ENCODE measurements around the gene JAG2. TPM values are rescaled to one million over a fixed set of nuclear protein-coding genes. Genes with fewer than 3 reads are reported as not detected.

JAG2 gene
- total RNA-seq, 1 donor from 2014 or later: 26.1 TPM

Small RNA genes lying within 50 kb of the gene (microRNA-seq; reads per million reads assigned to microRNA genes)
- not detected for gene MIR6765

Other genes with a start within 250 kb of the JAG2 start
- 0.44 TPM for gene PLD4, start 243.9 kb downstream of the JAG2 start, total RNA-seq
- 2.5 TPM for gene AHNAK2, start 190.4 kb downstream of the JAG2 start, total RNA-seq
- gene CLBA1, start 183.0 kb downstream of the JAG2 start, total RNA-seq: 2.4 TPM
- 2.0 TPM for gene CDCA4, start 147.7 kb downstream of the JAG2 start, total RNA-seq
- gene GPR132, start 103.3 kb downstream of the JAG2 start, total RNA-seq: 1.0 TPM
- gene NUDT14, start 12.5 kb upstream of the JAG2 start, total RNA-seq: 22.9 TPM
- 45.3 TPM for gene BTBD6, start 79.8 kb upstream of the JAG2 start, total RNA-seq
- 19.8 TPM for gene BRF1, start 132.2 kb upstream of the JAG2 start, total RNA-seq
- 64.0 TPM for gene PACS2, start 146.0 kb upstream of the JAG2 start, total RNA-seq
- 0.99 TPM for gene TEX22, start 229.8 kb upstream of the JAG2 start, total RNA-seq

All from left ventricle myocardium inferior (tissue), 1 donor.